Keratinocyte (primary cell): ENCODE data around the gene OR2T27. TPM values are rescaled to one million over a fixed set of nuclear protein-coding genes. Genes with fewer than 3 reads are reported as not detected.

ENCODE experiments used
- DNase-seq: peaks from one replicate; pipeline ENCODE4 v3.0.0-alpha.2; 2011; ENCODE audit warnings: low read depth, missing footprints, low spot score
- FAIRE-seq: peaks from 2 replicates; lab custom pipeline; 2011; peaks lifted over from hg19 to GRCh38; lab: Jason Lieb, UNC
- H2AFZ ChIP-seq: 2 replicates; pipeline ENCODE4 v1.6.0; 2012; ENCODE audit warnings: low read length, control low read depth, inconsistent platforms; ENCODE audit not compliant: control insufficient read depth
- H3K27ac ChIP-seq: 2 replicates; pipeline ENCODE4 v1.5.1; 2011; ENCODE audit warnings: low read length; ENCODE audit not compliant: control insufficient read depth, insufficient read depth
- H3K27me3 ChIP-seq: 3 replicates; pipeline ENCODE4 v1.6.0; 2011; ENCODE audit warnings: low read length; ENCODE audit not compliant: control insufficient read depth, insufficient read depth; ENCODE audit errors: extremely low read depth
- H3K36me3 ChIP-seq, 2 experiments: 2 replicates in 1 of 2; 3 replicates in 1 of 2; pipeline ENCODE4 v1.5.1; 2011; ENCODE audit warnings: low read length in 2 of 2, mild to moderate bottlenecking in 1 of 2; ENCODE audit not compliant: control insufficient read depth in 2 of 2, insufficient read depth in 2 of 2; ENCODE audit errors: extremely low read depth in 1 of 2
- H3K4me1 ChIP-seq: 3 replicates; pipeline ENCODE4 v1.5.1; 2011; ENCODE audit warnings: low read length; ENCODE audit not compliant: control insufficient read depth, insufficient read depth; ENCODE audit errors: extremely low read depth
- H3K4me2 ChIP-seq: 3 replicates; pipeline ENCODE4 v1.6.0; 2011; ENCODE audit warnings: low read depth, low read length; ENCODE audit not compliant: control insufficient read depth, insufficient read depth; ENCODE audit errors: extremely low read depth
- H3K4me3 ChIP-seq, 3 experiments: fragments of 200-600 bp in 1 of 3; sonication (generic) in 1 of 3; 2 replicates in 2 of 3; 3 replicates in 1 of 3; pipeline ENCODE4 v1.5.1; 2011 to 2016; ENCODE audit warnings: low read length in 3 of 3, mild to moderate bottlenecking in 3 of 3, control low read depth in 2 of 3, inconsistent platforms in 1 of 3, low read depth in 1 of 3, mixed read lengths in 1 of 3, mixed run types in 1 of 3, moderate library complexity in 1 of 3; ENCODE audit not compliant: control insufficient read depth in 2 of 3, insufficient read depth in 2 of 3; ENCODE audit errors: extremely low read depth in 1 of 3
- H3K79me2 ChIP-seq: 2 replicates; pipeline ENCODE4 v1.6.0; 2012; ENCODE audit warnings: low read length; ENCODE audit not compliant: control insufficient read depth, insufficient read depth
- H3K9ac ChIP-seq: 3 replicates; pipeline ENCODE4 v1.6.0; 2011; ENCODE audit warnings: low read length; ENCODE audit not compliant: control insufficient read depth, insufficient read depth; ENCODE audit errors: extremely low read depth
- H3K9me1 ChIP-seq: 3 replicates; pipeline ENCODE4 v1.6.0; 2011; ENCODE audit warnings: low read length; ENCODE audit not compliant: control insufficient read depth, insufficient read depth; ENCODE audit errors: extremely low read depth
- H3K9me3 ChIP-seq: 2 replicates; pipeline ENCODE4 v1.5.1; 2012; ENCODE audit warnings: low read depth, low read length; ENCODE audit not compliant: control insufficient read depth
- H4K20me1 ChIP-seq: 3 replicates; pipeline ENCODE4 v1.6.0; 2011; ENCODE audit warnings: low read length; ENCODE audit not compliant: control insufficient read depth, insufficient read depth; ENCODE audit errors: extremely low read depth
- CTCF ChIP-seq, 3 experiments: IDR thresholded peaks in 1 of 3; conservative IDR thresholded peaks in 1 of 3; optimal IDR thresholded peaks in 1 of 3; 2 replicates in 2 of 3; 3 replicates in 1 of 3; pipeline versions ENCODE3 to v1.5.1; 2011; ENCODE audit warnings: low read length in 3 of 3, mild to moderate bottlenecking in 3 of 3, moderate library complexity in 2 of 3, control low read depth in 1 of 3, inconsistent platforms in 1 of 3; ENCODE audit not compliant: insufficient read depth in 2 of 3; ENCODE audit errors: extremely low read depth in 1 of 3
- EZH2 ChIP-seq: IDR thresholded peaks from one replicate; pipeline ENCODE4 v1.6.1; 2012; ENCODE audit warnings: inconsistent platforms, mild to moderate bottlenecking, low read length, moderate library complexity
- dilution Hi-C: fragments of 300-500 bp; cut with MboI; formaldehyde crosslinking; loops from one replicate; pipeline ENCODE4 v1.7.0; 2020; ENCODE audit warnings: low sequenced_read_pairs; ENCODE audit not compliant: extremely low pct_ligation_motif_present
- polyA plus RNA-seq, 5 experiments: library from polyadenylated mRNA; depleted of rRNA in 3 of 5; stranded (reverse) in 3 of 5; stranded (forward) in 1 of 5; unstranded in 1 of 5; fragments of >200 nt; gene quantifications; 1 replicate in 1 of 5; 2 replicates in 3 of 5; 3 replicates in 1 of 5; pipeline versions ENCODE4 v1.2.1 to v1.2.3, GENCODE V29; 2011 to 2012; ENCODE audit warnings: missing spikeins in 2 of 5, low read depth in 1 of 5, low replicate concordance in 1 of 5

The OR2T27 gene
- polyA plus RNA-seq, 1 donor (not counting 4 experiments of a cell fraction or from before 2014, with no cell fraction given), result not detected

DNA sequence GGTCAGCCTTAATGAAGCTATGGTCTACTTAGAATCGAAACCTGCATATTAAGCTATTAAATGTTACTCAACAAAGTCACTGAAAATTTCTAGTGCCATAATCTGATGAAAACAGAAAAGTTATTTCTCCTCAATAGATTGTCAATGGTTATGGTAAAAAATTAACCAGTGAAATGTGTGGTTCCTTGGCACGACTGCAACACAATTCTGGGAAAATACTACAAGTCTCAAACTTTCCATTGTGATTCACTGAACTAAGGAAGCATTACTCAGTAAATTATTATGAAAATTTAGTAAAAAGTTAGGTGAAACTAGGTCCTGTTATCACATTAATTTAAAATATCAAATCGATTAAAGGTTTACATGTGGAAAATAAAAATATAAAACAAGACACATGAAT is 45.0 kb downstream of the OR2T27 start:
- Histone ChIP-seq H3K4me3 (no peak overlapping the region), H3K9me3 (no peaks in the 10 kb centered on the region), H3K9me1 (no peaks in the 10 kb centered on the region), H3K79me2 (no peaks in the 10 kb centered on the region), H3K4me1 (no peaks in the 10 kb centered on the region), H3K9ac (no peak overlapping the region), H3K27ac (no peak overlapping the region), H3K4me2 (no peak overlapping the region), H2AFZ (no peak overlapping the region), H3K36me3 (no peaks in the 10 kb centered on the region), H4K20me1 (no peaks in the 10 kb centered on the region), H3K27me3 (no peaks in the 10 kb centered on the region)
- DNase-seq (no peak), FAIRE-seq (no peak)
- no peak for TF ChIP-seq CTCF (optimal IDR thresholded peaks at IDR 0.05 in 1 of 3, IDR thresholded peaks at IDR 0.05 in 1 of 3, conservative IDR thresholded peaks at IDR 0.05 in 1 of 3; ENCODE audit: extremely low read depth in 1 of 3, insufficient read depth in 2 of 3, low read length in 3 of 3)
- TF ChIP-seq EZH2, result no peak
- dilution Hi-C loops, result no loop called here

Other genes with a start within 250 kb of the OR2T27 start
- gene OR2T2, start 209.9 kb downstream of the OR2T27 start, polyA plus RNA-seq, result not detected in 3 replicates
- not detected in 3 replicates for gene OR2T3, start 182.2 kb downstream of the OR2T27 start, polyA plus RNA-seq
- gene OR2T5, start 166.9 kb downstream of the OR2T27 start, polyA plus RNA-seq, result not detected in 3 replicates
- not detected in 3 replicates for gene OR2G6, start 147.5 kb downstream of the OR2T27 start, polyA plus RNA-seq
- gene OR2T29, start 92.8 kb downstream of the OR2T27 start, polyA plus RNA-seq, result not detected in 3 replicates
- gene OR2T34, start 80.8 kb downstream of the OR2T27 start, polyA plus RNA-seq, result not detected in 3 replicates
- gene OR2T10, start 57.8 kb downstream of the OR2T27 start, polyA plus RNA-seq, result not detected in 3 replicates
- gene OR2T11, start 20.4 kb downstream of the OR2T27 start, polyA plus RNA-seq, result not detected in 3 replicates
- gene OR2T35, start 10.2 kb downstream of the OR2T27 start, polyA plus RNA-seq, result not detected in 3 replicates
- gene OR14I1, start 47.2 kb upstream of the OR2T27 start, polyA plus RNA-seq, result not detected in 3 replicates
- gene LYPD8, start 100.2 kb upstream of the OR2T27 start, polyA plus RNA-seq, result not detected in 3 replicates
- gene SH3BP5L, start 170.4 kb upstream of the OR2T27 start, polyA plus RNA-seq, result 13.2 to 21.2 TPM (median 17.3 TPM) in 3 replicates
- 12.6 to 16.9 TPM (median 15.4 TPM) in 3 replicates for gene ZNF672, start 182.7 kb upstream of the OR2T27 start, polyA plus RNA-seq
- gene ZNF692, start 203.6 kb upstream of the OR2T27 start, polyA plus RNA-seq, result 18.7 to 48.9 TPM (median 27.0 TPM) in 3 replicates